Liver (tissue), 9 donors: ENCODE measurements around the gene PIGW. TPM values are rescaled to one million over a fixed set of nuclear protein-coding genes. Genes with fewer than 3 reads are reported as not detected.

Experiments
- DNase-seq: peaks from one replicate; pipeline ENCODE4 v3.0.0-alpha.2; 2017; ENCODE audit warnings: low spot score
- H3K27ac ChIP-seq, 2 donors: one replicate each; pipeline ENCODE4 v1.7.0; 2013; ENCODE audit warnings: inconsistent platforms in 2 of 2, low read length in 2 of 2, control low read depth in 1 of 2, low read depth in 1 of 2, mild to moderate bottlenecking in 1 of 2
- H3K27me3 ChIP-seq, 4 donors: one replicate each; pipeline versions ENCODE4 v1.6.1 to v1.7.0; 2013; ENCODE audit warnings: low read length in 3 of 4, inconsistent platforms in 1 of 4, mild to moderate bottlenecking in 1 of 4, moderate library complexity in 1 of 4; ENCODE audit not compliant: control insufficient read depth in 4 of 4, insufficient read depth in 4 of 4
- H3K36me3 ChIP-seq, 4 donors: one replicate each; pipeline versions ENCODE4 v1.6.1 to v1.7.0; 2013; ENCODE audit warnings: low read length in 3 of 4, mild to moderate bottlenecking in 3 of 4, low read depth in 1 of 4, moderate library complexity in 1 of 4; ENCODE audit not compliant: control insufficient read depth in 4 of 4, insufficient read depth in 3 of 4
- H3K4me1 ChIP-seq, 4 donors: one replicate each; pipeline versions ENCODE4 v1.6.1 to v1.7.0; 2013; ENCODE audit warnings: low read length in 3 of 4, mild to moderate bottlenecking in 3 of 4, moderate library complexity in 1 of 4; ENCODE audit not compliant: control insufficient read depth in 4 of 4, insufficient read depth in 4 of 4
- H3K4me3 ChIP-seq, 3 donors: one replicate each; pipeline versions ENCODE4 v1.6.1 to v1.7.0; 2013; ENCODE audit warnings: low read length in 3 of 3, control low read depth in 1 of 3, low read depth in 1 of 3, mild to moderate bottlenecking in 1 of 3
- H3K9ac ChIP-seq, 2 donors: one replicate each; pipeline ENCODE4 v1.7.0; 2013; ENCODE audit warnings: low read length in 2 of 2, mild to moderate bottlenecking in 2 of 2, moderate library complexity in 2 of 2, control low read depth in 1 of 2, low read depth in 1 of 2
- H3K9me3 ChIP-seq, 4 donors: one replicate each; pipeline versions ENCODE4 v1.6.1 to v1.7.0; 2013; ENCODE audit warnings: low read length in 3 of 4; ENCODE audit not compliant: control insufficient read depth in 4 of 4
- CTCF ChIP-seq: fragments of 150-350 bp; IDR thresholded peaks from 2 replicates; pipeline ENCODE4 v1.5.1; 2017; ENCODE audit warnings: improper control_type of control experiment, low read depth, low read length; ENCODE audit not compliant: missing input control
- EGR1 ChIP-seq, 2 donors: IDR thresholded peaks; 2 replicates each; pipeline ENCODE4 v1.6.1; 2016 to 2018; ENCODE audit warnings: antibody characterized with exemption in 2 of 2, low read depth in 2 of 2
- FOXA2 ChIP-seq: IDR thresholded peaks from 2 replicates; pipeline ENCODE4 v1.6.1; 2016; ENCODE audit warnings: antibody characterized with exemption
- GABPA ChIP-seq, 2 donors: IDR thresholded peaks in 1 of 2; conservative IDR thresholded peaks in 1 of 2; 2 replicates each; pipeline ENCODE4 v1.6.1; 2016; ENCODE audit warnings: antibody characterized with exemption in 2 of 2, mild to moderate bottlenecking in 1 of 2, moderate library complexity in 1 of 2
- HNF4A ChIP-seq, 2 donors: conservative IDR thresholded peaks; 2 replicates each; pipeline ENCODE4 v1.6.1; 2016; ENCODE audit warnings: antibody characterized with exemption in 2 of 2, mild to moderate bottlenecking in 2 of 2
- REST ChIP-seq: IDR thresholded peaks from 2 replicates; pipeline ENCODE4 v1.6.1; 2016; ENCODE audit warnings: antibody characterized with exemption, mild to moderate bottlenecking
- RXRA ChIP-seq, 2 donors: IDR thresholded peaks; 2 replicates each; pipeline ENCODE4 v1.6.1; 2017 to 2018; ENCODE audit warnings: antibody characterized with exemption in 2 of 2, mild to moderate bottlenecking in 1 of 2
- TAF1 ChIP-seq: conservative IDR thresholded peaks from 2 replicates; pipeline ENCODE4 v1.6.1; 2016; ENCODE audit warnings: antibody characterized with exemption, mild to moderate bottlenecking
- YY1 ChIP-seq: IDR thresholded peaks from 2 replicates; pipeline ENCODE4 v1.6.1; 2016; ENCODE audit warnings: antibody characterized with exemption, mild to moderate bottlenecking
- WGBS: extraction: QIAGEN DNeasy Blood & Tissue Kit; methylation state at CpG from one replicate; pipeline ENCODE4 v1.1.7; 2013; 5-methylcytosine and 5-hydroxymethylcytosine counted together
- polyA plus RNA-seq, 2 donors: library from polyadenylated mRNA; stranded (reverse) in 1 of 2; unstranded in 1 of 2; fragments of 200-250 nt in 1 of 2; fragments of >200 nt in 1 of 2; fragmentation: Nextera tagmentation in 1 of 2; extraction: Ambion mirVana in 1 of 2; gene quantifications; one replicate each; pipeline versions ENCODE4 v1.2.1 to v1.2.3, GENCODE V29; 2013 to 2015
- total RNA-seq, 2 donors: library from RNA; depleted of rRNA; stranded (reverse); fragments of >200 nt; gene quantifications; one replicate each; pipeline ENCODE4 v1.2.3, GENCODE V29; 2014
- TF ChIP-seq, protein P1 (sequence below): IDR thresholded peaks from 2 replicates; pipeline ENCODE4 v1.6.1; 2016; ENCODE audit warnings: antibody characterized with exemption
- donor health status: healthy.
- donor health status: healthy.
- donor health status: healthy.
- donor health status: healthy.
- donor health status: healthy.

The PIGW gene
- total and polyA plus RNA-seq, 4 donors, result 3.2 to 9.6 (median 6.1) TPM

DNA sequence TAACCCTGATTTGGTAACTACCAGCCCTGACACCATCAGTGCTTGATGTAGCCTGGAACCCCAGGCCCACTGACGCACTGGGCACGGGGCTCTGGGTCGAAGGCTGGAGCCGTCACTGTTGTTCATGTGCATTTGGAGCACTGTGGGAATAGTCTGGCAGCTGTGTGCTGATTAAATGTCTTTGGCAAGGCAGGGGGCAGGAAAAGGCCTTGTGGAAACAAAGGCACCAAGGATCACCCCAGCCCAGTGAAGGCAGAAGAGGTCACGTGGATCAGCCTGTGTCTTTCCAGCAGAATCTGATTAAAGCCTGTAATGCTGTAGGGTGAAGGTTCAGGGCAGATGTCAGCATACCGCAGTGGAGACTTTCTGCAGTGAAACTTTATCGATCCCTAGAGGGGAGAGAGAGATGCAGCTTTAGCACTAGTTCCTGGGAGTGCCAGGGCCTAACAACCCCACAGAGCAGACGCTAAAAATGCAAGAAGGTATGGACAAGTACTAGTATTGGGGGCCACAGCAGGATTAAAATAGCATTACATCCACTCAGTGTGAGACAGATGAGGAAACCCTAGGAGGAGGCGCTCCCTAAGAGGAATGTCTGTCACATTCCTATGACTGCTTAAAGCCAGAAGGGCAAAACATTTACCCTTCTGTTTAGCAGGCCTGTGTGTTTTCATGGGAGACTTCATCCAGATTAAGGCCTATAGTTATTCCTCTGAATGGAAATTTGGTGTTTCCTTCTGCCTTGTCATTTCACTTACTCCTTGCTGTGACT is 38.6 kb upstream of the PIGW start:
- no peak for DNase-seq
- TF ChIP-seq, protein P1, sequence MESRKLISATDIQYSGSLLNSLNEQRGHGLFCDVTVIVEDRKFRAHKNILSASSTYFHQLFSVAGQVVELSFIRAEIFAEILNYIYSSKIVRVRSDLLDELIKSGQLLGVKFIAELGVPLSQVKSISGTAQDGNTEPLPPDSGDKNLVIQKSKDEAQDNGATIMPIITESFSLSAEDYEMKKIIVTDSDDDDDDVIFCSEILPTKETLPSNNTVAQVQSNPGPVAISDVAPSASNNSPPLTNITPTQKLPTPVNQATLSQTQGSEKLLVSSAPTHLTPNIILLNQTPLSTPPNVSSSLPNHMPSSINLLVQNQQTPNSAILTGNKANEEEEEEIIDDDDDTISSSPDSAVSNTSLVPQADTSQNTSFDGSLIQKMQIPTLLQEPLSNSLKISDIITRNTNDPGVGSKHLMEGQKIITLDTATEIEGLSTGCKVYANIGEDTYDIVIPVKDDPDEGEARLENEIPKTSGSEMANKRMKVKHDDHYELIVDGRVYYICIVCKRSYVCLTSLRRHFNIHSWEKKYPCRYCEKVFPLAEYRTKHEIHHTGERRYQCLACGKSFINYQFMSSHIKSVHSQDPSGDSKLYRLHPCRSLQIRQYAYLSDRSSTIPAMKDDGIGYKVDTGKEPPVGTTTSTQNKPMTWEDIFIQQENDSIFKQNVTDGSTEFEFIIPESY, result no peak
- TF ChIP-seq YY1, result no peak
- TF ChIP-seq EGR1 (IDR thresholded peaks at IDR 0.05; ENCODE audit: low read depth in 2 of 2), result no peak
- no peak for TF ChIP-seq RXRA (IDR thresholded peaks at IDR 0.05)
- TF ChIP-seq REST, result no peak
- Histone ChIP-seq H3K9me3 (no peaks in the 10 kb centered on the region), H3K27me3 (no peaks in the 10 kb centered on the region), H3K9ac (no peak overlapping the region), H3K36me3 (peaks cover 2 to 66% (median 45%) of the 10 kb centered on the region in 4 donors), H3K27ac (no peak overlapping the region), H3K4me1 (peaks cover 0 to 14% (median 12%) of the 10 kb centered on the region in 4 donors), H3K4me3 (no peak overlapping the region)
- WGBS, result 89% methylated on average over 9 of the region's 9 CpGs

DNA sequence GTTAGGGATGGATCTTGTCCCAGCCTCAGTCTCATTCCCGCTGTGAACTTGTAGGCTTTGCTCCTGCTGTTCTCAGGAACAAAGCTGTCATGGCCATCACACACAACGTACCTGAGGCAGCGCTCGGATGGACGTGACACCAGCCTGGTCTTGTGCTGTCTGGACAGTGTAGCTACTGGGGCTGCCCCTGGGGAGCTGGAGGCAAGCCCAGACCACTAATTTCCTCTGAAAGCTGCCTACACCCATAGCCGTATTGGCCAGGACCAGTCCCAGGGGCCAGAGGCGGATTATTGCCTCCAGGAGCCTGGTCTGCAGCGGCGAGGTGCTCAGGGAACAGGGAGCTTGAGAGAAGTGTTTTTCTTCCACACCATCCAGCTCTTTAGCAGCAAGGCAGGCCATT is 36.6 kb upstream of the PIGW start:
- Histone ChIP-seq H3K4me1 (peaks cover 0 to 14% (median 12%) of the 10 kb centered on the region in 4 donors), H3K4me3 (no peak overlapping the region), H3K9ac (no peak overlapping the region), H3K9me3 (no peaks in the 10 kb centered on the region), H3K27me3 (no peaks in the 10 kb centered on the region), H3K36me3 (peaks cover 0 to 62% (median 35%) of the 10 kb centered on the region in 4 donors), H3K27ac (no peak overlapping the region)
- 95% methylated on average over 9 of the region's 9 CpGs for WGBS
- TF ChIP-seq FOXA2 (no peak), CTCF (no peak), YY1 (no peak), HNF4A (conservative IDR thresholded peaks at IDR 0.05) (no peak), GABPA (IDR thresholded peaks at IDR 0.05 in 1 of 2, conservative IDR thresholded peaks at IDR 0.05 in 1 of 2) (no peak), TAF1 (no peak)
- DNase-seq, result no peak
